Measurements from ENCODE around the gene SNED1.

GRCh38 chr2:240968731-240969624 lies 29.4 kb upstream of the SNED1 start:
- TF ChIP-seq TAF1 (IDR thresholded peaks at IDR 0.05; ENCODE audit: borderline replicate concordance, insufficient read depth, low read length) = no peak
- TF ChIP-seq POLR2AphosphoS5 (IDR thresholded peaks at IDR 0.05; ENCODE audit: low read depth, low read length) = no peak
- TF ChIP-seq FOXP2 (optimal IDR thresholded peaks at IDR 0.05; ENCODE audit: borderline replicate concordance, extremely low read depth, extremely low read length, insufficient read depth) = no peak
- no peak for TF ChIP-seq SIN3A (IDR thresholded peaks at IDR 0.05; ENCODE audit: borderline replicate concordance, insufficient read depth, low read length)
